ENCODE data around the gene PCGF3.

DNA sequence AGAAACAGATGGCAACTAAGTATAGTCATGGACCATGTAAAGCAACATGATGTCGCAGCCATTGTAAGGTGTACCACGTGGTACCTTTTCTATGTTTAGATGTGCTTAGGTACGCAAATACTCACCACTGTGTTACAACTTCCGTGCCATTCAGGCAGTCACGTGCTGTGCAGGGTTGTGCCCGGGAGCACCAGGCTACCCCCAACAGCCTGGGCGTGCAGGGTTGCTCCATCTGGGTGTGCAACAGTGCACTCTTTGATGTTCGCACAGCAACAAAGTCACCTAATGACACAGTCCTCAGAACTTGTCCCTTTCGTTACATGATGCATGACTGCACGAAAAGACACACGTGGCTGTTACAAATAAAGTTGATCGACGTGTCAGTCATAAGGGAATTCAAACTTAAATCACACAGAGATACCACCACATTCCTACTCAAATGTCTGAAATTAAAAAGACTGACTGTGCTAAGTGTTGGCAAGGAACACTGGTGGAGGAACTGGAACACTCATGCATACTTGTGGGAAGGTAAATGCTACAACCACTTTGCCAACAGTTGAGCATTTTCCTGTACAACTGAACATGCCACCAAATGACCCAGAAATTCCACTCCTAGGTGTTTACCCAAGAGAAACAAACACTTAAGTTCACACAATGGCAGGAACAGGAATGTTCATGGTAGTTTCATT lies 95.9 kb downstream of the PCGF3 start:
- TF ChIP-seq POLR2A (IDR thresholded peaks at IDR 0.05), result no peak
- TF ChIP-seq, protein P1, sequence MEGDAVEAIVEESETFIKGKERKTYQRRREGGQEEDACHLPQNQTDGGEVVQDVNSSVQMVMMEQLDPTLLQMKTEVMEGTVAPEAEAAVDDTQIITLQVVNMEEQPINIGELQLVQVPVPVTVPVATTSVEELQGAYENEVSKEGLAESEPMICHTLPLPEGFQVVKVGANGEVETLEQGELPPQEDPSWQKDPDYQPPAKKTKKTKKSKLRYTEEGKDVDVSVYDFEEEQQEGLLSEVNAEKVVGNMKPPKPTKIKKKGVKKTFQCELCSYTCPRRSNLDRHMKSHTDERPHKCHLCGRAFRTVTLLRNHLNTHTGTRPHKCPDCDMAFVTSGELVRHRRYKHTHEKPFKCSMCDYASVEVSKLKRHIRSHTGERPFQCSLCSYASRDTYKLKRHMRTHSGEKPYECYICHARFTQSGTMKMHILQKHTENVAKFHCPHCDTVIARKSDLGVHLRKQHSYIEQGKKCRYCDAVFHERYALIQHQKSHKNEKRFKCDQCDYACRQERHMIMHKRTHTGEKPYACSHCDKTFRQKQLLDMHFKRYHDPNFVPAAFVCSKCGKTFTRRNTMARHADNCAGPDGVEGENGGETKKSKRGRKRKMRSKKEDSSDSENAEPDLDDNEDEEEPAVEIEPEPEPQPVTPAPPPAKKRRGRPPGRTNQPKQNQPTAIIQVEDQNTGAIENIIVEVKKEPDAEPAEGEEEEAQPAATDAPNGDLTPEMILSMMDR (IDR thresholded peaks at IDR 0.05), result no peak

Measured in testis (tissue), 2 donors.